NAMALWA (cell line): Measurements from ENCODE around the gene ZFP36L2.

Experiments
- DNase-seq: peaks from one replicate; pipeline ENCODE4 v3.0.0-alpha.2; 2015; ENCODE audit warnings: low spot score

Gene ZFP36L2

DNA sequence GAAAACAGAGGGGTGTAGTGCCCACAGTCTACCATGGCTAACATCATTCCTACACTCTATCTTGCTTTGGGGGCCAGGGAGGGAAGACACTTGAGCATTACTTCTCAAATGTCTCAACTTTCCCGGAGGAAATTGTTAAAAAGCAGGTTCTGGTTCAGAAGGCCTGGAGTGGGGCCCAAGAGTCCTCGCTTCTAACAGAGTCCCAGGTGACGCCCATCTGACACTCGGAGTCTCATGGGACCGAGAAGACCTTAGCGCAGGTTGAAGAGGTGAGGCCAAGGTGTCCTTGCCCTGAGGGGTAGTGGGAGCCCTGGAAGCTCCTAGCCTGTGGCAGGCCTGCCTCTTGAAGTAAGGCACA lies 40.1 kb downstream of the ZFP36L2 start:
- no peak for DNase-seq

DNA sequence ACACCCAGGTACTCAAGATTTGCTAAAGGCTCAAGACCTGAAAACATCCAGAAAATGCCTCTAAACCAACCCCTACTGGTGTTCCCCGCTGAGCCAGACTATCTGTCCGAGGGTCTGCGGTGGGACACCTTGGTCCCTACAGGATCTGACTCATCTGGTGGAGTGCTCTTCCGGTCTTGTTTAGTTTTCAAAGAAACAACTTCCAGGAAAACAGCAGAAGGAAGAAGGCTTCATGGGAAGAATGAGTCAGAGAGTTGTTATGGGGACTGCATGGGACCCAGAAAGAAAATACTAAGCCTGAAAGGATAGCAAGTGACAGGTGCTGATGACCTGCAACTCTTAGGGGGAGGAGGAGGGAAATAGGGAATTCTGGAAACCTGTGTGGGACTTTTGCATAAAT lies 41.3 kb downstream of the ZFP36L2 start:
- no peak for DNase-seq

DNA sequence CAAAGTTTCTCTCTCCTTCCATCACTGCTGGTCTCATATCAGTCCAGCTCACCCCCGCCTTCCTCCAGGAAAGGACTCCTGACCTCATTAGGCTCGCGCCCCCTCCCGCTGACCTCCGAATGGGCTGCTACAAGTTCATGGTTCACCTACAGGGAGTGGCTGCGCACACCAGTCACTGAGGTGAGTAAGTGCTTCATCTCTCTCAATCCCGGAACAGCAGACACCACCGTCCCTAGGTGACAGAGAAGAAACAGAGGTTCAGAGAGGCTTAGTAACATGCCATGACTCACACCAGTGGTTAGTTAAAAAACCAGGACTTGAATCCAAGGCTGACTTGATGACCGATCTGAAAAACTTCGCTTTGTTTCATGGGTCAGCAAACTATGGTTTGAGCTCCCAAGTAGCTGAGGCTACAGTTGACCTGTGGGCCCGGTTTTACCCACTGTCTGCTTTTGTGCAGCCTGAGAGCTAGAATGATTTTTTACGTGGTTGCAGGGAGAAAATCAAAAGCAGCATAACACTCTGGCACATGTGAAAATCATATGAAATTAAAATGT lies 42.0 kb downstream of the ZFP36L2 start:
- no peak for DNase-seq

DNA sequence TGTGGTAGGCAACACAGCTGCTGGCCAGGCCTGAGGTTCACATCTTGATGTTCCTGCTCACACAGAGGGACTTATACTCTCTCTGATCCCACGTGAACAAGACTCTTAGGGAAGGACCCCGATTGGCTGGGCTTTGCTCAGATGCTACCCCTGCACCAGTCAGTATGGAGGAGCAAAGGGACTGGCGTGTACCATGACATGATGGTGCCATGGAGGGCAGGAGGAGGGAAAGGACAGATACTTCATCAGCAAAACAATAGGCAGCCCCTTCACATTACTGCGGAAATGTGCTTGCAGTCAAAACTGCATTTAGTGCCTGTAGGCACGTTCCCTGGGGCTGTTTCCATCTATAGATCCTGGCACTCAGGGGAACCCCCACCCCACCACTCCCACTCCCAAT lies 42.7 kb downstream of the ZFP36L2 start:
- DNase-seq: no peak

DNA sequence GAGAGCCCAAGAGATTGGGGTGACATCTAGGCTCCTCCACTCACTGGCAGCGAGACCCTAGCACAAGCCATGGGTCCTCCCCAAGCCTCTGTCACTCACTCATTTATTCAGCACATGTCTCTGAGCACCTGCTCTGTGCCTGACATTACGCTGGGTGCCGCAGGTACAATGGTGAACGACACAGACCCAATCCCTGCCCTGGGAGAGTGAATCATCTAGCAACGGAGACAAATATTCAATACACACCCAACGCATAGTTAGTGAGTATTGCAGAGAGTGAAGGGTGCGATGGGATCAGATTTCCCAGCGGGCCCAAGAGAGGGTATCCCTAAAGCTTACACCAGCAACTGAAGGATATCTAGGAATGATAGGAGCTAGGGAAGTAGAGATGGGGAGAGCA lies 45.5 kb downstream of the ZFP36L2 start:
- no peak for DNase-seq

DNA sequence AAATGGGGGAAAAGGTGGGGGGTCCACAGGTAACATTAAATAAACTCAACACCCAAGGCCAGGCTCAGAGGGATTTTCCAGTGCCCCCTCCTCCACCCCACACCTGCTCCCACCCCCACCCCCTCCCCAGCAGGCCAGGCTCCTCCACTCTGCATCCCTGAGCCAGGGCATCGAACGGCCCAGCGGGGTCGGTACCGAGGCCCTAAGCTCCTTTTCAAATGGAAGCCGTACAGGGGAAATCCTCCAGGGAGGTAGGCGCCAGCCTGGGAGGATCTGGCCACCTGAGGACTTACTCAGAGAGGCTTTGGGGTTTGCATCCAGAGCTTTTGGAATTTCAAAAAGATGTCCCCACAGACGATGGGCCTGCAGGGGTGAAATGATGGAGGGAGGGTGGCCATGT lies 46.5 kb downstream of the ZFP36L2 start:
- no peak for DNase-seq

DNA sequence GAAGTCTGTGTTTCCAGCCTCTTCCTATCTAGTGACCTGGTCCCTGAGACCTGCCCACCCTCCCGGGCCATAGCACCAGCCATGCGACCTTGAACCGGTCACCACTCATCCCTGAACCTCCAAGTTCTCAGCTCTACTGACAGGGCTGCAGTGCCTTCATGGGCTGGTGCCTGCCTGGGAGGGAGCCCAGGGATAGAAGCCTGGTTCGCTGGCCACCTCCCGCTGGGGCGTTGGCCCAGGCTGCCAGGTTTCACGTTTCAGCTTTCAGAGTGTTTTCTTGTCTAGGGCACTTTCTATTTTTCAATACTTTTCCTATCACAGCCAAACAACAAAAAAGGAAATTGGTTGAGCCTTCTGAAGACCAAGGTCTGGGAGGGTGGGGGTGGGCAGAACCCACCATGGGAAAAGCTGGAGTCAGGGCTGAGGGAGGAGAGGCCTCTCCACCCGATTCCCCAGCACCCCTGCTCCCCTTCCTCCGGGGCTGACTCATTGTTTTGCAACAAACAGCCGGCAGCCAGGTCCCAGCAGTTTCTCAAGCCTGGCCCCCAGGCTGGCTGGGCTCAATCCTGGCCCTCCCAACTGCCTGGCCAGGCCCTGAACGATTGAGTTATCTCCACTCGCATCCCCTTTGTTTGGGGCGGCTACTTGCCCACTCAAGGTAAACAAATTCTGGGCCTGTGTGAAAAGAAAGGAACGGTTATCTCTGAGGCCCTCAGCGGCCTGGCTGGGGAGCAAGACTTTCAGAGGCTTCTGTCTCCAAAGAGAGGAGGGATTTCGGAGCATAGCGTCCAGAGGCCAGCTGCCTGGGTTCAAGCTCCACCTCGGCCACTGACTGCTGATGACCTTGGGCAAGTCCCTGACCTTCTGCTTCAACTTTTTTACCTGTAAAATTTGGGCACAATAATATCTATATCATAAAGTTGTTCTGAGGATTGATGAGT lies 47.5 kb downstream of the ZFP36L2 start:
- no peak for DNase-seq

DNA sequence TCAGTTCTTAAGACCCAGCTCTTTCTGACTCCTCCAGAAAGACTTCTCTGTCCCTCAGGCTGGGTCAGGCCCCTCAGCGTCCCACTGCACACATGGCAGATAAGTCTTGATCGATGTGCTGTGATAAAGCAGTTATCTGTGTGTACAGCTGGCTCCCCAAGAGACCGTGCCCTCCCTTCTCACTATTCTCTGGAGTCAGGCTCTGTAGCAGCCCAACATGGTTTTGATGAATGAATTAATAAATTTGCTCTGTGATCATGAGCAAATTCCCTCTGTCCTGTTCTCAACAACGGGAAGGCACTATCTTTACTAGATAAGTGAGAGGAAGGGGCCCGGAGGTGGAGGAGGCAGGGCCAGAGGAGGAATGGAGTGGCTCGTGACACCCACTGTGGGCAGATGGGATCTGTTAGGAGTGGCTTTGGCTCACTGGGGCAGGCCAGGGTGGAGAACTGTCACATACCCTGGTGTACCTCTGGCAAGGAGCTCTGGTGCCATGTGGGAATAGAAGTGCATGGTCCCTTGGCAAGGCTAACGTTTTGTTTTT lies 48.3 kb downstream of the ZFP36L2 start:
- no peak for DNase-seq

DNA sequence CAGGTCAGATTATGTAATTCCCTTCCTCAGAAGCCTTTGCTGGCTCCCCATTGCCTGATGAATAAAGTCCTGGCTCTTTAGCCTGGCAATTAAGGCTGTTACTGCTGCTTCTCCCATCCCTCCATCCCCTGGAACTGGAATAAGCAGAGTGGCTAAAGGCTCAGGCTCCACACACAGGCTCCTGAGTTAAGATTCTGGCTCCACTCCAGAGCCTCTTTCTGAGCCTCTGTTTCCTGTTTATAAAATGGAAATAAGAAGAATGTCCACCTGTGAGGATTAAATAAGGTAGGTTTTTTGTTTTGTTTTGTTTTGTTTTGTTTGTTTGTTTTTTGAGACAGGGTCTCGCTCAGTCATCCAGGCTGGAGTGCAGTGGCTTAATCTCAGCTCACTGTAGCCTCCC lies 50.0 kb downstream of the ZFP36L2 start:
- DNase-seq: no peak

DNA sequence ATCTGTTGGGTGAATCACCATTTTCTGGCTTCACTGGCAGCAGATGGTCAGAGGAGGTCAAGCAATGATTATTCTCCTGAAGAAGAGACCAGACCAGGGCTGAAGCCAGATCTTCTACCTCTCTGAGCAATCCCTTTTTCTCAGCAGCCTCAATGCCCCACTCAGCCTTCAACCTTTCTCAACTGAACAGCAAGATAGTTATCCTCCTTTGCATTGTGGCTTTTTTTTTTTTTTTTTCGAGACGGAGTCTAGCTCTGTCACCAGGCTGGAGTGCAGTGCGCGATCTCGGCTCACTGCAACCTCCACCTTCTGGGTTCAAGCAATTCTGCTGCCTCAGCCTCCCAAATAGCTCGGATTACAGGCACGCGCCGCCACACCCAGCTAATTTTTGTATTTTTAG lies 50.5 kb downstream of the ZFP36L2 start:
- DNase-seq: no peak

DNA sequence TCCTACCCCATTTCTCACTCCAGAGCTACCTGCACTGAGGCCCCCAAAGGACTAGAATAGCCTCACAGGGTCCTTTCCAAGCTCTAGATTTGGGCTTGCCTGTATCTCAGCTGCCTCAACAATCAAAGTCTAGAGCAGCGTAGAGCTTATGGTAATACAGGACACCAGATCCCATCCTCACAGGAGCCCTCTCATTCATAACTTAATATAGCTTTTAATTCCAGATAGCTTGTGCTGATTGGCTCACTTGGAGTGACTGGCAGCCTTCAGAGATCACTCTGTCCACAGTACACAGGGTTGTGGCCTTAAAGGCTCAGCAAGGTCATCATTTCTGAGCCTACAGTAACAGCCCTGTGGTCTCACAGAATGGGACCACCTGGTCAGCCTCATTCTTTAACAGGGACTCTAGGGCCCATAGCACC lies 51.4 kb downstream of the ZFP36L2 start:
- DNase-seq: peak; percentile 18

DNA sequence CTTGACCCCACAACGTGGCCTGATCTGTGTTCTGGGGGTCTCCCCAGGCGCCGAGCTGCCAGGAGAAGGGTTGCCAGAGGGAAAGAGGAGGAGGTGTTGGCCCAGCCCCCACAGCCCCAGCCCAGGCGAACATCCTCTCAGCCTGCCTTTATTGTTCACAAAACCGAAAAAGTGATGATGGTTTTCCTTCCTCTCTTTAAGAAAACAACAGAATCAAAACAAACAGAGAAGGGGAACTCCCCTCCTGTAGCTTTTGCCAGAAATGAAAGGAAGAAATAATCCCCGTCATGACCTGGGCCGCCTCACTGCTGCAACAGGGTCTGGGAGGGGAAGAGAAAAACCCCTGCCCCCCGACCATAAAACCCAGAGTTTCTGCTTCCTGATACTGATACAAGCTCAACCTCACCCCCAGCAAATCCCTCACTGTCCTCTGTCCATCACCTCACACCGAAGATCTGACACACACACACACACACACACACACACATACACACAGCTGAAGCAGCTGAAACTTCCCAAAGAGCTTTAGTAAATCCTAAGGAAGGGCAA lies 52.0 kb downstream of the ZFP36L2 start:
- DNase-seq: peak; percentile 70
